ENCODE data around the gene ADGB.

Gene ADGB

DNA sequence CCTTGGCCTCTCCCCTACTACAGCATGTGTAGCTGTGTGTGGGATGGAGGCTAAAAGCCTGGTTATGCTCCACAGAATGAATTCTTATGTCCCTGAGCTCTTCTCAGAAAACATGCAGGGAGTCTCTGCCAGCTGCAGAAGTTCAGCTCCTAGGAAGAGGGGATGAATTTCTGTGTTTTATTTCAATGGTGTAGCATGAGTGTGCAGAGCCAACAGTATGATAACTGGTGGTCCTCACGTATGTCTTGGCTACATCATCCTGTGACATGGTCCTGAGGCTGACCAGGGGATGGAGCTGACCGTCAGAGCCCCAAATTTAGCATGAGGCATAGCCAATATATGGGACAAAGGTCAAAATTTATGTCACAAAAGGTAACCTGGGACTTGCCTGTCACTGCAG lies 266.1 kb downstream of the ADGB start:
- DNase-seq, result no peak

All from DMS79 treated with DMSO at 0.1 percent for 48 hours (cell line).